PC-3 (cell line): ENCODE data around the gene LRCOL1.

Experiments
- EZH2 ChIP-seq: fragments of 300-600 bp; sonication (generic); IDR thresholded peaks from one replicate; pipeline ENCODE4 v1.6.1; 2017; ENCODE audit warnings: antibody characterized with exemption, mild to moderate bottlenecking, low read length; ENCODE audit not compliant: unreplicated experiment
- TF ChIP-seq, protein P1 (sequence below): fragments of 300-600 bp; sonication (generic); conservative IDR thresholded peaks from 2 replicates; pipeline ENCODE4 v1.5.1; 2017; ENCODE audit warnings: antibody characterized with exemption, low read depth, mild to moderate bottlenecking, low read length

GRCh38 chr12:132658149-132658894 lies 47.9 kb upstream of the LRCOL1 start:
- TF ChIP-seq, protein P1, sequence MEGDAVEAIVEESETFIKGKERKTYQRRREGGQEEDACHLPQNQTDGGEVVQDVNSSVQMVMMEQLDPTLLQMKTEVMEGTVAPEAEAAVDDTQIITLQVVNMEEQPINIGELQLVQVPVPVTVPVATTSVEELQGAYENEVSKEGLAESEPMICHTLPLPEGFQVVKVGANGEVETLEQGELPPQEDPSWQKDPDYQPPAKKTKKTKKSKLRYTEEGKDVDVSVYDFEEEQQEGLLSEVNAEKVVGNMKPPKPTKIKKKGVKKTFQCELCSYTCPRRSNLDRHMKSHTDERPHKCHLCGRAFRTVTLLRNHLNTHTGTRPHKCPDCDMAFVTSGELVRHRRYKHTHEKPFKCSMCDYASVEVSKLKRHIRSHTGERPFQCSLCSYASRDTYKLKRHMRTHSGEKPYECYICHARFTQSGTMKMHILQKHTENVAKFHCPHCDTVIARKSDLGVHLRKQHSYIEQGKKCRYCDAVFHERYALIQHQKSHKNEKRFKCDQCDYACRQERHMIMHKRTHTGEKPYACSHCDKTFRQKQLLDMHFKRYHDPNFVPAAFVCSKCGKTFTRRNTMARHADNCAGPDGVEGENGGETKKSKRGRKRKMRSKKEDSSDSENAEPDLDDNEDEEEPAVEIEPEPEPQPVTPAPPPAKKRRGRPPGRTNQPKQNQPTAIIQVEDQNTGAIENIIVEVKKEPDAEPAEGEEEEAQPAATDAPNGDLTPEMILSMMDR = no peak
- TF ChIP-seq EZH2 = no peak
